ENCODE data around the gene MLKL.

The MLKL gene

GRCh38 chr16:74700438-74701225 is at the start of gene MLKL:
Gene MLKL (minus strand): TSS chr16:74700862. CDS start chr16:74695757, 5,105 bp downstream.
- DNase-seq = peak; percentile 43

- no peak for DNase-seq
Measured at GRCh38 chr16:74749291-74750055, 48.8 kb upstream of the MLKL start.

- no peak for DNase-seq
Measured at GRCh38 chr16:74748616-74749026, 48.0 kb upstream of the MLKL start.

GRCh38 chr16:74747716-74748615 is 47.3 kb upstream of the MLKL start:
- no peak for DNase-seq

GRCh38 chr16:74745926-74746325 is 45.3 kb upstream of the MLKL start:
- DNase-seq = no peak

- DNase-seq = no peak
Measured at GRCh38 chr16:74745109-74745615, 44.5 kb upstream of the MLKL start.

- no peak for DNase-seq
Measured at GRCh38 chr16:74744566-74744965, 43.9 kb upstream of the MLKL start.

GRCh38 chr16:74743668-74744299 is 43.1 kb upstream of the MLKL start:
- no peak for DNase-seq

- DNase-seq = no peak
Measured at GRCh38 chr16:74743045-74743667, 42.5 kb upstream of the MLKL start.

GRCh38 chr16:74742051-74742481 is 41.4 kb upstream of the MLKL start:
- no peak for DNase-seq

- no peak for DNase-seq
Measured at GRCh38 chr16:74740795-74741304, 40.2 kb upstream of the MLKL start.

- no peak for DNase-seq
Measured at GRCh38 chr16:74739275-74739674, 38.6 kb upstream of the MLKL start.

GRCh38 chr16:74738816-74739215 is 38.2 kb upstream of the MLKL start:
- no peak for DNase-seq

- DNase-seq = no peak
Measured at GRCh38 chr16:74738113-74738541, 37.5 kb upstream of the MLKL start.

- DNase-seq = no peak
Measured at GRCh38 chr16:74737521-74737920, 36.9 kb upstream of the MLKL start.

- DNase-seq = no peak
Measured at GRCh38 chr16:74736531-74737157, 36.0 kb upstream of the MLKL start.

GRCh38 chr16:74735554-74735953 is 34.9 kb upstream of the MLKL start:
- DNase-seq = no peak

- DNase-seq = no peak
Measured at GRCh38 chr16:74735162-74735452, 34.4 kb upstream of the MLKL start.

- DNase-seq = no peak
Measured at GRCh38 chr16:74734361-74735161, 33.9 kb upstream of the MLKL start.

GRCh38 chr16:74732707-74733350 is 32.2 kb upstream of the MLKL start:
- no peak for DNase-seq

Measured in activated effector memory CD4-positive, alpha-beta T cell treated with Interleukin-2 at 50 U/mL for 16 hours (primary cell).